ENCODE measurements around the gene RALGAPA2. TPM values are rescaled to one million over a fixed set of nuclear protein-coding genes. Genes with fewer than 3 reads are reported as not detected.
A peak's percentile ranks its signal among the peaks of the same experiment; 100 is the strongest.

Gene RALGAPA2
- total RNA-seq, 2 donors from 2014 or later: 40.2 to 45.4 TPM

DNA sequence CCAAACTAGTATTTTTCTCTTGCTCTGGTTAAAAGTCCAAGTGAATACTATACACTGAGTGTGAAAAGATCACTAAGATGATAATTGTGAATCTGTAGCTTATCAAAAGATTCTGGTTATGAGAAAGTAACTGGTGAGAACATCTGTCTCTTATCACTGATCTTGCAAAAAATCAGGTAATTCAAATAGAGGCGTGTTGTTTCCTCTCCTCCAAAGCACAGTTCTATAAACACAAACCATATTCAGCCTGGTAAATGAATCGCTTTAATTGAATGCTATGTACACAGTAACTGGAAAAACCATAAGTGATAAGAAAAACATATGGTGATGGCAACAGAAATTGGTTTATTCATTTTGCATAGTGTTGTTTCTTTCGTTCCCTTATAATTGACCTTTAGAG lies 161.0 kb downstream of the RALGAPA2 start:
- Histone ChIP-seq H3K4me1 (peaks cover 21% of the 10 kb centered on the region), H3K27me3 (no peaks in the 10 kb centered on the region), H3K4me3 (no peak overlapping the region), H3K36me3 (replicated peaks in 1 of 2; ENCODE audit: insufficient read depth in 1 of 2, low read depth in 2 of 2) (peaks cover 0 to 1% of the 10 kb centered on the region in 2 donors), H3K27ac (no peak overlapping the region), H3K9me3 (no peaks in the 10 kb centered on the region)
- intact Hi-C loops (cut with DNase I): no loop called here
- DNase-seq (no peak), ATAC-seq (no peak)
- no peak for TF ChIP-seq POLR2A (IDR thresholded peaks at IDR 0.05)
- TF ChIP-seq, protein P1, sequence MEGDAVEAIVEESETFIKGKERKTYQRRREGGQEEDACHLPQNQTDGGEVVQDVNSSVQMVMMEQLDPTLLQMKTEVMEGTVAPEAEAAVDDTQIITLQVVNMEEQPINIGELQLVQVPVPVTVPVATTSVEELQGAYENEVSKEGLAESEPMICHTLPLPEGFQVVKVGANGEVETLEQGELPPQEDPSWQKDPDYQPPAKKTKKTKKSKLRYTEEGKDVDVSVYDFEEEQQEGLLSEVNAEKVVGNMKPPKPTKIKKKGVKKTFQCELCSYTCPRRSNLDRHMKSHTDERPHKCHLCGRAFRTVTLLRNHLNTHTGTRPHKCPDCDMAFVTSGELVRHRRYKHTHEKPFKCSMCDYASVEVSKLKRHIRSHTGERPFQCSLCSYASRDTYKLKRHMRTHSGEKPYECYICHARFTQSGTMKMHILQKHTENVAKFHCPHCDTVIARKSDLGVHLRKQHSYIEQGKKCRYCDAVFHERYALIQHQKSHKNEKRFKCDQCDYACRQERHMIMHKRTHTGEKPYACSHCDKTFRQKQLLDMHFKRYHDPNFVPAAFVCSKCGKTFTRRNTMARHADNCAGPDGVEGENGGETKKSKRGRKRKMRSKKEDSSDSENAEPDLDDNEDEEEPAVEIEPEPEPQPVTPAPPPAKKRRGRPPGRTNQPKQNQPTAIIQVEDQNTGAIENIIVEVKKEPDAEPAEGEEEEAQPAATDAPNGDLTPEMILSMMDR (IDR thresholded peaks at IDR 0.05): no peak
- 47 to 57% methylated on average over 3 of the region's 3 CpGs for WGBS, 2 donors

DNA sequence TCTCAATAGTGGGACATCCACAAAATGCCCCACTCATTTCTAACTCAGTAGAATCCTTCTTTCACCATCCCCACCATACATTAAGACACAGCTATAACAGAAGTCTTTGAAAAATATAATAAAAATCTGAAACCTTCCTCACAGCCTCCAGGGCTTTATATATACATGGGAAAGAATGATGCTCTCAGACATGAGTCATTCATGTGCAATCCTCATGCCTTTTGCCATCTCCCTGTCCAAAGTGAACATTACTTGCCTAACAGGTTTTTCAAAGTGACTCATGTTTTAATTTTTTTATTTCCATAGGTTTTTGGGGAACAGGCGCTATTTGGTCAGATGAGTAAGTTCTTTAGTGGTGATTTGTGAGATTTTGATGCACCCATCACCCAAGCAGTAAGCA lies 162.7 kb downstream of the RALGAPA2 start:
- ATAC-seq (peak; percentile 38), DNase-seq (no peak)
- peaks cover 21% of the 10 kb centered on the region for H3K4me1 ChIP-seq
- intact Hi-C loops (cut with DNase I): no loop called here
- no peaks in the 10 kb centered on the region for H3K9me3 ChIP-seq
- peaks cover 0 to 4% of the 10 kb centered on the region in 2 donors for H3K36me3 ChIP-seq (replicated peaks in 1 of 2; ENCODE audit: insufficient read depth in 1 of 2, low read depth in 2 of 2)
- TF ChIP-seq POLR2A (IDR thresholded peaks at IDR 0.05): no peak
- 59 to 91% methylated on average over 1 of the region's 1 CpG for WGBS, 2 donors
- peak overlapping the region in 3 of 4 donors; percentile 5 to 57 (median 38) for H3K27ac ChIP-seq
- H3K4me3 ChIP-seq: no peak overlapping the region
- H3K27me3 ChIP-seq: no peaks in the 10 kb centered on the region

DNA sequence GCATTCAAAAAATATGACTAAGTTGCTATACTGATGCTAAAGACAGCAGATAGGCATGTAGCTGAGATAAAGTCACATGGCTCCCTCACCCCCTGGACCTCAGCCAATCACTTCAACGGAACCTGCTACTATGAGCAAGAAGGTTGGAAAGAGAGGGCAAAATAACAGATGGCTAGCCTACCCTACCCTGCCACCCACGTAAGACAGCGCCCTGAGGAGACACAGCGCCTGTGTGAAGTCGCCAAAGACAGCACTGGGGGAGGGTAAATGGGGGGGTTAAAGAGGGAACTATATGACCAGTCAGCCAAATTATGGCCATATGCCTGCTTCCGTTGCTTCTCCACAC lies 163.2 kb downstream of the RALGAPA2 start:
- peaks cover 21% of the 10 kb centered on the region for H3K4me1 ChIP-seq
- H3K4me3 ChIP-seq: no peak overlapping the region
- TF ChIP-seq, protein P1 (IDR thresholded peaks at IDR 0.05): no peak
- no peak for TF ChIP-seq POLR2A (IDR thresholded peaks at IDR 0.05)
- H3K36me3 ChIP-seq (replicated peaks in 1 of 2; ENCODE audit: insufficient read depth in 1 of 2, low read depth in 2 of 2): peaks cover 0 to 8% of the 10 kb centered on the region in 2 donors
- intact Hi-C loops (cut with DNase I): no loop called here
- H3K9me3 ChIP-seq: no peaks in the 10 kb centered on the region
- H3K27me3 ChIP-seq: no peaks in the 10 kb centered on the region
- DNase-seq: peak; percentile 47 to 70 (median 66)
- 40 to 53% methylated on average over 6 of the region's 6 CpGs for WGBS, 2 donors
- peak overlapping the region in 3 of 4 donors; percentile 5 to 57 (median 38) for H3K27ac ChIP-seq
- peak; percentile 60 for ATAC-seq

DNA sequence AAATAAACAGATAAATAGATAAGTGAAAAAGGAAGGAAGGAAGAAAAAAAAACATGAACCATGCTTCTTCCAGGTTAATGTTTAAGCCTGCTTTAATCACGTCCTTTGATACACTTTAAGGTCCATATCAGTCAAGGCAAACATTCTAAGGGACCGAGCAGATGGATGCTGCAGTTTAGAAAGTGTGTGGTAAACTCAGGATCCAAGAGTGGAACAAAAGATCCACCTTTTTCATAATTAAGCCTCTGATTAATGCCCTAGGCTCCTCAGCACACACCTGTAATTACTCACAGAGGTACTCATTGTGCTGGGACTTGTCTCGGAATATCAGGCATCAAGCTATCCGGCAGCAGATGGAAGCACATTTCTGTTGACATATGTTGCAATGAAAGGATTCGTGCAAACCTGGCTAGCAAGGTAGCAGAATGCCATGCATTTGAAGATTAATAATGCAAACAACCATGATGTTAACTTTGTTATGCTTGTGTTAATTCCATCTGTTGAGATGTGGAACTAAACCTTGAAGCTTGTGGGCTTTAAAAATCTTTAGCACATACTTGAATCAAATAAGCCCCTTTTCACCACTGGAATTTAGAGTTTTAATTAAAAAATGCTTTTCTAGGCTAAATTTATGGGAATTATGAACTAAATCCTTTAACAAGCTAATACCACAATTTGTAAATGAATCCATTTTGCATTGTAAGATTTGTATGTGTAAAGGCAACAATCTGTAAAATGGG lies 163.7 kb downstream of the RALGAPA2 start:
- peak overlapping the region in 3 of 4 donors; percentile 33 to 57 (median 38) for H3K27ac ChIP-seq
- WGBS, 2 donors: 17 to 28% methylated on average over 5 of the region's 5 CpGs
- intact Hi-C loops (cut with DNase I): no loop called here
- ATAC-seq (peak; percentile 80), DNase-seq (peak; percentile 29 to 74 (median 54))
- H3K36me3 ChIP-seq (replicated peaks in 1 of 2; ENCODE audit: insufficient read depth in 1 of 2, low read depth in 2 of 2): peaks cover 0 to 8% of the 10 kb centered on the region in 2 donors
- no peak for TF ChIP-seq POLR2A (IDR thresholded peaks at IDR 0.05)
- TF ChIP-seq, protein P1 (IDR thresholded peaks at IDR 0.05): no peak
- no peaks in the 10 kb centered on the region for H3K27me3 ChIP-seq
- H3K4me3 ChIP-seq: no peak overlapping the region
- H3K4me1 ChIP-seq: peaks cover 21% of the 10 kb centered on the region
- no peaks in the 10 kb centered on the region for H3K9me3 ChIP-seq

DNA sequence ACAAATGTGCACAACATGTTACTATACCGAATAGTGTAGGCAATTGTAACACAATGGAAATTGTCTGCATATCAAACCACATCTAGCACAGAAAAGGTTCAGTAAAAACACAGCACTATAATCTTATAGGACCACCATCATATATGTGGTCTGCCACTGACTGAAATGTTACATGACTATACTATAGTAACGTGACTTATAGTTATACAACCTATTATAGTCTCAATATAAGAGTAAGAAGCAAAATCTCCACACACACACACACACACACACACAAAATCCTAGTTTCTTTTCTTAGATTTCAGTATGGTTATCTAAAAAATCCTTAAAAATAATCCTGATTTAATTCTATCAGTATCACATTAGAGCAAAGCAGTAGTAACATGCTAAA lies 164.6 kb downstream of the RALGAPA2 start:
- Histone ChIP-seq H3K4me3 (no peak overlapping the region), H3K27me3 (no peaks in the 10 kb centered on the region), H3K4me1 (peaks cover 21% of the 10 kb centered on the region), H3K36me3 (replicated peaks in 1 of 2; ENCODE audit: insufficient read depth in 1 of 2, low read depth in 2 of 2) (peaks cover 0 to 8% of the 10 kb centered on the region in 2 donors), H3K9me3 (no peaks in the 10 kb centered on the region), H3K27ac (peak overlapping the region in 1 of 4 donors; percentile 57)
- no peak for TF ChIP-seq POLR2A (IDR thresholded peaks at IDR 0.05)
- TF ChIP-seq, protein P1 (IDR thresholded peaks at IDR 0.05): no peak
- DNase-seq: no peak
- WGBS, 2 donors: 65 to 91% methylated on average over 2 of the region's 2 CpGs
- ATAC-seq: no peak
- intact Hi-C loops (cut with DNase I): no loop called here

Data from body of pancreas (tissue), 4 donors.